HG03280 (cell line): Measurements from ENCODE around the gene PAFAH1B2.
"Not testable (repeated sequence)": the region's sequence is repeated elsewhere in the genome, so short reads cannot be mapped to it uniquely, and the experiment has no call there.

Experiments used
- ATAC-seq: cut with Tn5 transposase; IDR thresholded peaks from one replicate; pipeline ENCODE4 v1.9.1; 2021; ENCODE audit warnings: mild to moderate bottlenecking, moderate library complexity; ENCODE audit not compliant: unreplicated experiment

PAFAH1B2 gene

GRCh38 chr11:117143871-117144476 lies at the start of gene PAFAH1B2:
PAFAH1B2 (plus strand) TSS chr11:117144287; CDS start chr11:117152448, 8,161 bp downstream.
- peak; percentile 96 for ATAC-seq

- ATAC-seq: no peak
Observed at GRCh38 chr11:117094776-117095175, 49.3 kb upstream of the PAFAH1B2 start.

GRCh38 chr11:117095284-117096161 lies 48.6 kb upstream of the PAFAH1B2 start:
- no peak for ATAC-seq

- peak; percentile 31 for ATAC-seq
Observed at GRCh38 chr11:117096201-117096991, 47.7 kb upstream of the PAFAH1B2 start.

GRCh38 chr11:117097014-117097388 lies 47.1 kb upstream of the PAFAH1B2 start:
- ATAC-seq: no peak

GRCh38 chr11:117097389-117098268 lies 46.5 kb upstream of the PAFAH1B2 start:
- peak; percentile 23 for ATAC-seq

- peak; percentile 88 for ATAC-seq
Observed at GRCh38 chr11:117098269-117099232, 45.5 kb upstream of the PAFAH1B2 start, which contains the start of gene SIK3. SIK3 (minus strand) TSS chr11:117098428; CDS start chr11:117098415, 13 bp downstream.

GRCh38 chr11:117099696-117100095 lies 44.4 kb upstream of the PAFAH1B2 start:
- no peak for ATAC-seq

GRCh38 chr11:117100556-117100955 lies 43.5 kb upstream of the PAFAH1B2 start:
- ATAC-seq: no peak

GRCh38 chr11:117107701-117108590 lies 36.1 kb upstream of the PAFAH1B2 start:
- no peak for ATAC-seq

GRCh38 chr11:117110294-117110950 lies 33.7 kb upstream of the PAFAH1B2 start:
- ATAC-seq: no peak

- not testable (repeated sequence) for ATAC-seq
Observed at GRCh38 chr11:117112497-117112896, 31.6 kb upstream of the PAFAH1B2 start.

GRCh38 chr11:117112939-117113338 lies 31.1 kb upstream of the PAFAH1B2 start:
- not testable (repeated sequence) for ATAC-seq

GRCh38 chr11:117117681-117118080 lies 26.4 kb upstream of the PAFAH1B2 start:
- no peak for ATAC-seq

GRCh38 chr11:117121176-117121575 lies 22.9 kb upstream of the PAFAH1B2 start:
- ATAC-seq: no peak

- ATAC-seq: no peak
Observed at GRCh38 chr11:117122556-117122955, 21.5 kb upstream of the PAFAH1B2 start.

GRCh38 chr11:117126223-117126965 lies 17.7 kb upstream of the PAFAH1B2 start:
- ATAC-seq: no peak
